ENCODE measurements around the gene TMEM82. TPM values are rescaled to one million over a fixed set of nuclear protein-coding genes. Genes with fewer than 3 reads are reported as not detected.

Gene TMEM82
- total RNA-seq, 4 donors from 2014 or later, result not detected

DNA sequence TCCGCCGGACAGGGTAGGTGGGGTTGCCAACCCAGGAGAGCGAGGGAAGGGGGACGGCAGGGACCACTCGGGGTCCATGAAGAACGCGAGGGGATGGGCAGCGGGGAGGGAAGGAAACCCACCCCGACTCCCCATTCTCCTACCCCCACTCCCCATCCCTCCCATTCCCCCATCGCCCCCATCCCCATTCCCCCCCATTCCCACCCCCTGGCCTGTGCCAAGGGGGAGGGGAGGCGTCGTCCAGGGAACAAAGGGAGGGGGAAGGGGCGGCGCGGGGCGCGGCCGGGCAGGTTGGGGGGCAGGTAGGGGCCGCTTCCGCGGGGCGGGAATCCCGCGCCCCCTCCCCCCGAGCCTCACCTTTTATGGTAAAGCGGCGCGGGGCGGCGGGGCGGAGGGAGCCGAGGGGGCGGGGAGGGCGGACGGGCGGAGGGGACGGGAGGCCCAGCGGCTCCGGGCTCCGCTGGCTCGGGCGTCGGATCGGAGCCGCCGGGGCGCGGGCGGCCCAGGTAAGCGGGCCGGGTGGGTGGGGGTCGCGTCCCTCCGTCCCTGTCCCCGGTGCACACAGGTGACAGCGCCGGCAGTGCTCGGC is 16.1 kb downstream of the TMEM82 start, which contains the start of gene FBLIM1:
Gene FBLIM1 (plus strand): TSS at position 453 of the 589 bp plus-strand sequence. CDS start 6,189 bp downstream, outside the sequence.
- intact Hi-C loops (cut with DNase I), result no loop called here
- WGBS, 2 donors, result 9% methylated on average over 7 of the region's 58 CpGs; no CpG with 5 or more reads in 1 of the 2 donors
- Histone ChIP-seq H3K9me3 (no peaks in the 10 kb centered on the region), H3K4me3 (peak within 1 kb of the TSS; percentile 65 to 85 (median 82)), H3K4me1 (peaks cover 36 to 68% (median 40%) of the 10 kb centered on the region in 3 donors), H3K27me3 (peaks cover 0 to 37% (median 1%) of the 10 kb centered on the region in 4 donors), H3K36me3 (no peaks in the 10 kb centered on the region), H3K27ac (peak within 1 kb of the TSS; percentile 86 to 90 (median 88))
- no peak for TF ChIP-seq POLR2A (IDR thresholded peaks at IDR 0.05)
- TF ChIP-seq, protein P1, sequence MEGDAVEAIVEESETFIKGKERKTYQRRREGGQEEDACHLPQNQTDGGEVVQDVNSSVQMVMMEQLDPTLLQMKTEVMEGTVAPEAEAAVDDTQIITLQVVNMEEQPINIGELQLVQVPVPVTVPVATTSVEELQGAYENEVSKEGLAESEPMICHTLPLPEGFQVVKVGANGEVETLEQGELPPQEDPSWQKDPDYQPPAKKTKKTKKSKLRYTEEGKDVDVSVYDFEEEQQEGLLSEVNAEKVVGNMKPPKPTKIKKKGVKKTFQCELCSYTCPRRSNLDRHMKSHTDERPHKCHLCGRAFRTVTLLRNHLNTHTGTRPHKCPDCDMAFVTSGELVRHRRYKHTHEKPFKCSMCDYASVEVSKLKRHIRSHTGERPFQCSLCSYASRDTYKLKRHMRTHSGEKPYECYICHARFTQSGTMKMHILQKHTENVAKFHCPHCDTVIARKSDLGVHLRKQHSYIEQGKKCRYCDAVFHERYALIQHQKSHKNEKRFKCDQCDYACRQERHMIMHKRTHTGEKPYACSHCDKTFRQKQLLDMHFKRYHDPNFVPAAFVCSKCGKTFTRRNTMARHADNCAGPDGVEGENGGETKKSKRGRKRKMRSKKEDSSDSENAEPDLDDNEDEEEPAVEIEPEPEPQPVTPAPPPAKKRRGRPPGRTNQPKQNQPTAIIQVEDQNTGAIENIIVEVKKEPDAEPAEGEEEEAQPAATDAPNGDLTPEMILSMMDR (IDR thresholded peaks at IDR 0.05), result no peak
- DNase-seq, result no peak

DNA sequence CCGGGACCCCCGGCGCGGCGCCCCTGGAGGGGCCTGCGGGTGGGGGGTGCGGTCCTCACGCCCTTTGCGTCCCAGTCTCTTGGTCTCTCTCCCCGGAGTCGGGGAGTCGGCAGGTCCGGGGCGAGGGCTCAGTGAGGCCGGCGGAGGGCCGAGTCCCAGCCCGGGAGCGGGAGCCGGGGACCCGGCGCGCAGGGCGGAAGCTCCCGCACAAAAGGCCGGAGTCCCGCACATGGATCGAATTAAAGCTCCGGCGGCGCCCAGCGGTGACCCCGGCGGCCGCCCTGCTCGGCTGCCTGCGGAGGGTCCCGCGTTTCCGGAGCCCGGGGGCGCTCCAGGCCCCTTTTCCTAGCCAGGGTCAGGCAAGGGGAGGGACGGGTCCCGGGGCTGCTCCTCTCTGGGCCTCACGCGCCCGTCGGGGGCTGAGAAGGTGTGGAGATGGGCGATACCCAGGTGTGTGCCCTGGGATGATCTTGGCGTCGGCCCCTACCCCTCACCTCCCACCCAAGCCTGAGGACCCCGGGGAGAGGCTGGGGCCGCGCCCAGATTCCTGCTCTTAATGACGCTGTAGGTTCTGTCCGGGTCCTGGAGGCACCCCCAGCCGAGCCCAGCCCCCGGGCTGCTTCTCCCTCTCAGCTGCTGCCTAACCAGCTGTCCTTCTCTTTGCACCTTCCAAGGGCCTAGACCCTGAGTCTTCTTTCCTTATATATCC is 16.8 kb downstream of the TMEM82 start:
- intact Hi-C loops (cut with DNase I), result no loop called here
- H3K27me3 ChIP-seq, result peaks cover 0 to 37% (median 1%) of the 10 kb centered on the region in 4 donors
- no peak for DNase-seq
- H3K9me3 ChIP-seq, result no peaks in the 10 kb centered on the region
- WGBS, 2 donors, result 2% methylated on average over 7 of the region's 58 CpGs; no CpG with 5 or more reads in 1 of the 2 donors
- TF ChIP-seq, protein P1 (IDR thresholded peaks at IDR 0.05), result no peak
- TF ChIP-seq POLR2A (IDR thresholded peaks at IDR 0.05), result no peak
- no peaks in the 10 kb centered on the region for H3K36me3 ChIP-seq
- peak overlapping the region; percentile 86 to 90 (median 88) for H3K27ac ChIP-seq
- H3K4me3 ChIP-seq, result peak overlapping the region; percentile 65 to 85 (median 82)
- peaks cover 36 to 74% (median 43%) of the 10 kb centered on the region in 3 donors for H3K4me1 ChIP-seq

DNA sequence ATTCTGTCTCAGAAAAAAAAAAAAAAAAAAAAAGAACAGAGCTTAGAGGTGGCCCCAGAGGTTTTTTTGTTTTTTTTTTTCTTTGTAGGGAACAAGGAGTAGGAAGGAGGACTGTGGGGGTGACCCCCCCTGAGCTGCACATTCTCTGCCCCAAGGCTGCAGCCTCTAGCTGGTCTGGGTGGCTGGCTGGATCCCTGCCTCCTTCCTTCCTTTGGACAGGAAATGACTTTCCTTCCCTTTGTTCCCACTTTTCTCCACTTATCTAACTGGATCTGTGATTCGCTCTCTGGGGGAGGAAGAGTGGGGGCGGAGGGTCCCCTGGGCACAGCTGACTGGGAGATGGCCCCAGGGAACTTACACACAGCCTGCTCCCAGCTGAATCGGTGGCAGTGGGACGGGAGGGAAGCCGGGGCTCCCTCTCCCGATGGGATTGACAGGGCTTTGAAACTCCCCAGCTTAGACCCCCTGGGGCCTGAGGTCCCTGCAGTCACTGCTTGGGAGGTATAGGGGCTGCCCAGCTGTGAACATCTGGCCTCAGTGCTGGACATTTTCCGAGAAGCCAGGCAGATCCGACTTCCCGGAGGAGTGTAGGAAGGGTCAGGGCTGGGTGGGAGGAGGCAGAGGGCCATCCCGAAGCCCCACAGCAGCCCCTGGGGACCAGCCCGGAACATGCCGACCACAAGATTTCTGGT is 18.4 kb downstream of the TMEM82 start:
- Histone ChIP-seq H3K4me3 (peak overlapping the region in 3 of 4 donors; percentile 13 to 85 (median 19)), H3K4me1 (peaks cover 50 to 87% (median 57%) of the 10 kb centered on the region in 3 donors), H3K27ac (peak overlapping the region; percentile 3 to 87 (median 74)), H3K36me3 (peaks cover 0 to 6% (median 0%) of the 10 kb centered on the region in 3 donors), H3K27me3 (peaks cover 0 to 37% (median 1%) of the 10 kb centered on the region in 4 donors), H3K9me3 (no peaks in the 10 kb centered on the region)
- intact Hi-C loops (cut with DNase I), result no loop called here
- WGBS, 2 donors, result 32% methylated on average over 10 of the region's 12 CpGs; no CpG with 5 or more reads in 1 of the 2 donors
- no peak for TF ChIP-seq POLR2A (IDR thresholded peaks at IDR 0.05)
- TF ChIP-seq, protein P1 (IDR thresholded peaks at IDR 0.05), result no peak
- no peak for DNase-seq

DNA sequence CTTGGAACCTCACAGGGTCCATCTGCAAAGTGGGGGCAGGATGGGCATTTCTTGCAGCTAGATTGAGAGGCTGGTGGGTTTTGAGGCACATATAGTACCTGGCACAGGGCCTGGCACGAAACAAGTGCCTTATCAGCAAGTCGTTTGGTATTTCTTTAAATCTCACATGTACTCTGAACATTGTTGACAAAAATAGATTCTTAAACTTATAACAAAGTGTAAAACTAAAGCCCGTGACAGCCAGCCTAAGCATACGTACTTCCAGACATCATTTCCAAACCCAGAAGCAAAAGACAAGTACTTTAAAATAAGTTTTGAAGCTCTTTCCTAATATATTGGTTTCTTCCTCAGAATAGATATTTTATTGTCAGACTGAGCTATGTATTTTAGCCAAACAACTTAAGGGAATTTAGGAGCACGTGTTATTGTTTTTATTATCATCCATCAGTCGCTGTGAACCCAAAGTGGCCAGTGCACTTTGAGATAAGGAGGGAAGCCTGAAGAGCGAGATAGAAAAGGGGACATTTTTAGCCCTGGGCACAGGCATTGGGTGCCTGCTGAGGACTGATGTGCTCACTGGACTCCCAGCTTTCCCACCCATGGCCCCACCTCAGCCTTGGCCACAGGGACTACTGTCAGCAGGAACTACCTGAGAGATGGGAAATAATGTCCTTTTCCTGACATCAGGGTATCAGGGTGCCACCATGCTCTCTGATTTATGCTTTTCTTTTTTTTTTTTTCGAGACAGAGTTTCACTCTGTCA is 19.2 kb downstream of the TMEM82 start:
- Histone ChIP-seq H3K27me3 (peaks cover 0 to 37% (median 1%) of the 10 kb centered on the region in 4 donors), H3K4me1 (peaks cover 44 to 87% (median 55%) of the 10 kb centered on the region in 3 donors), H3K27ac (peak overlapping the region; percentile 25 to 87 (median 74)), H3K36me3 (peaks cover 0 to 6% (median 0%) of the 10 kb centered on the region in 3 donors), H3K9me3 (no peaks in the 10 kb centered on the region), H3K4me3 (peak overlapping the region in 2 of 4 donors; percentile 19 to 51)
- WGBS, 2 donors, result 52 to 60% methylated on average over 8 of the region's 8 CpGs
- DNase-seq, result no peak
- intact Hi-C loops (cut with DNase I), result no loop called here
- no peak for TF ChIP-seq POLR2A (IDR thresholded peaks at IDR 0.05)
- TF ChIP-seq, protein P1 (IDR thresholded peaks at IDR 0.05), result no peak

Measured in esophagus squamous epithelium (tissue), 5 donors.